K562 treated with DMSO at 1 percent for 12 hours (cell line): Measurements from ENCODE around the gene NEUROG2. TPM values are rescaled to one million over a fixed set of nuclear protein-coding genes. Genes with fewer than 3 reads are reported as not detected.

Experiments
- total RNA-seq: library from RNA; unstranded; fragments of 300-600 nt; gene quantifications from 2 replicates; pipeline ENCODE4 v1.2.3, GENCODE V29; 2022; ENCODE audit not compliant: insufficient read depth

NEUROG2 gene
- total RNA-seq, result not detected in 2 replicates

DNA sequence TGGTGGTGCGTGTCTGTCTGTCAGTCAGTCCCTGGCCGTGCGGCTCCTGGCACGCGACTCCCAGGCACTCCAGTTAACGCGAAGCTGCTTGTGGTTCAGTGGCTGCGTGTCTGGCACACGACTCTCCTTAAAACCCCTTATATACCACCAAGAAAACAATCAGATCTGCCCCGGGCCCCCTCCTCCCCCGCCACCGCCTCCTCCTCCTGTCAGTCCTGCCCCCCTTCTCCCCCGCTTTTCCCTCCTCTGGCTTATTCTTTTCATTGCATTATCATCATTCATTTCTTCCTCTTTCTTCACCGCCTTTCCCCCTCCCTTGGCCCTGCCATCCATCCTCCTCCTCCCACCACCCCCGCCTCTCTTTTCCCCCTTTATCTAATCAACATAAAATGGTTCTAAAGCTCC lies at the start of gene NEUROG2:
Gene NEUROG2 (minus strand): TSS at position 115 of the 405 bp plus-strand sequence. CDS start 705 bp downstream, outside the sequence.

Other genes starting within 250 kb of the NEUROG2 start
- 3.3 and 10.2 TPM in 2 replicates for gene TIFA, start 230.3 kb downstream of the NEUROG2 start, total RNA-seq
- gene ALPK1, start 218.8 kb downstream of the NEUROG2 start, total RNA-seq, result 3.6 and 12.8 TPM in 2 replicates
- gene ZGRF1, start 120.7 kb upstream of the NEUROG2 start, total RNA-seq, result 3.2 and 14.9 TPM in 2 replicates
- gene LARP7, start 121.0 kb upstream of the NEUROG2 start, total RNA-seq, result 33.7 and 33.8 TPM in 2 replicates